Measurements from ENCODE around the gene PCNT. TPM values are rescaled to one million over a fixed set of nuclear protein-coding genes. Genes with fewer than 3 reads are reported as not detected.

PCNT gene
- total and polyA plus RNA-seq, 10 donors: 6.4 to 43.7 (median 35.4) TPM

GRCh38 chr21:46374761-46375389 lies 50.9 kb downstream of the PCNT start:
- Histone ChIP-seq H3K27ac (no peak overlapping the region), H3K36me3 (peaks cover 0 to 85% (median 11%) of the 10 kb centered on the region in 6 donors), H3K4me3 (no peak overlapping the region), H3K9me3 (peaks cover 0 to 11% (median 0%) of the 10 kb centered on the region in 8 donors), H3K27me3 (replicated peaks in 1 of 7) (no peaks in the 10 kb centered on the region), H3K4me1 (peaks cover 0 to 6% (median under 1%) of the 10 kb centered on the region in 6 donors)
- intact Hi-C loops (cut with DNase I; ENCODE audit: low total_unique reads): no loop called here
- 90 to 96% (median 94%) methylated on average over 21 of the region's 21 CpGs for WGBS, 5 donors
- DNase-seq: no peak
- TF ChIP-seq POLR2A (IDR thresholded peaks at IDR 0.05) (no peak), POLR2AphosphoS5 (IDR thresholded peaks at IDR 0.05) (no peak), CTCF (IDR thresholded peaks at IDR 0.05 in 8 of 11, conservative IDR thresholded peaks at IDR 0.05 in 3 of 11) (no peak)

- intact Hi-C loops (cut with DNase I; ENCODE audit: low total_unique reads): no loop called here
- H3K27me3 ChIP-seq (replicated peaks in 1 of 7): no peaks in the 10 kb centered on the region
- H3K9me3 ChIP-seq: peaks cover 0 to 11% (median 0%) of the 10 kb centered on the region in 8 donors
- H3K4me1 ChIP-seq: no peaks in the 10 kb centered on the region
- H3K36me3 ChIP-seq: peaks cover 0 to 80% (median 11%) of the 10 kb centered on the region in 6 donors
- no peak overlapping the region for H3K27ac ChIP-seq
- H3K4me3 ChIP-seq: no peak overlapping the region
- no peak for DNase-seq
- 92 to 98% (median 96%) methylated on average over 30 to 32 of the region's 32 CpGs for WGBS, 5 donors
- TF ChIP-seq POLR2A (IDR thresholded peaks at IDR 0.05) (no peak), CTCF (IDR thresholded peaks at IDR 0.05 in 8 of 11, conservative IDR thresholded peaks at IDR 0.05 in 3 of 11) (no peak), POLR2AphosphoS5 (IDR thresholded peaks at IDR 0.05) (no peak)
These were observed 51.7 kb downstream of the PCNT start for GRCh38 chr21:46375560-46376230.

GRCh38 chr21:46376231-46376628 lies 52.3 kb downstream of the PCNT start:
- Histone ChIP-seq H3K36me3 (peaks cover 0 to 78% (median 11%) of the 10 kb centered on the region in 6 donors), H3K4me1 (no peaks in the 10 kb centered on the region), H3K27ac (no peak overlapping the region), H3K4me3 (no peak overlapping the region), H3K9me3 (peaks cover 0 to 11% (median 0%) of the 10 kb centered on the region in 8 donors), H3K27me3 (replicated peaks in 1 of 7) (no peaks in the 10 kb centered on the region)
- TF ChIP-seq POLR2A (IDR thresholded peaks at IDR 0.05) (no peak), POLR2AphosphoS5 (IDR thresholded peaks at IDR 0.05) (no peak), CTCF (IDR thresholded peaks at IDR 0.05 in 8 of 11, conservative IDR thresholded peaks at IDR 0.05 in 3 of 11) (no peak)
- no peak for DNase-seq
- intact Hi-C loops (cut with DNase I; ENCODE audit: low total_unique reads): no loop called here
- 85 to 95% (median 93%) methylated on average over 10 of the region's 10 CpGs for WGBS, 5 donors

GRCh38 chr21:46376856-46377453 lies 53.0 kb downstream of the PCNT start:
- intact Hi-C loops (cut with DNase I; ENCODE audit: low total_unique reads): no loop called here
- no peak overlapping the region for H3K4me3 ChIP-seq
- TF ChIP-seq POLR2AphosphoS5 (IDR thresholded peaks at IDR 0.05): no peak
- TF ChIP-seq POLR2A (IDR thresholded peaks at IDR 0.05): no peak
- TF ChIP-seq CTCF (IDR thresholded peaks at IDR 0.05 in 8 of 11, conservative IDR thresholded peaks at IDR 0.05 in 3 of 11): no peak
- H3K4me1 ChIP-seq: no peaks in the 10 kb centered on the region
- 85 to 94% (median 89%) methylated on average over 14 of the region's 14 CpGs for WGBS, 5 donors
- no peak overlapping the region for H3K27ac ChIP-seq
- H3K36me3 ChIP-seq: peaks cover 0 to 77% (median 11%) of the 10 kb centered on the region in 6 donors
- H3K27me3 ChIP-seq (replicated peaks in 1 of 7): no peaks in the 10 kb centered on the region
- H3K9me3 ChIP-seq: peaks cover 0 to 11% (median 0%) of the 10 kb centered on the region in 8 donors
- no peak for DNase-seq

Data from spleen (tissue), 11 donors.